Measurements from ENCODE around the gene AKR7A3.
"Not testable (repeated sequence)": the region's sequence is repeated elsewhere in the genome, so short reads cannot be mapped to it uniquely, and the experiment has no call there.

The AKR7A3 gene

DNA sequence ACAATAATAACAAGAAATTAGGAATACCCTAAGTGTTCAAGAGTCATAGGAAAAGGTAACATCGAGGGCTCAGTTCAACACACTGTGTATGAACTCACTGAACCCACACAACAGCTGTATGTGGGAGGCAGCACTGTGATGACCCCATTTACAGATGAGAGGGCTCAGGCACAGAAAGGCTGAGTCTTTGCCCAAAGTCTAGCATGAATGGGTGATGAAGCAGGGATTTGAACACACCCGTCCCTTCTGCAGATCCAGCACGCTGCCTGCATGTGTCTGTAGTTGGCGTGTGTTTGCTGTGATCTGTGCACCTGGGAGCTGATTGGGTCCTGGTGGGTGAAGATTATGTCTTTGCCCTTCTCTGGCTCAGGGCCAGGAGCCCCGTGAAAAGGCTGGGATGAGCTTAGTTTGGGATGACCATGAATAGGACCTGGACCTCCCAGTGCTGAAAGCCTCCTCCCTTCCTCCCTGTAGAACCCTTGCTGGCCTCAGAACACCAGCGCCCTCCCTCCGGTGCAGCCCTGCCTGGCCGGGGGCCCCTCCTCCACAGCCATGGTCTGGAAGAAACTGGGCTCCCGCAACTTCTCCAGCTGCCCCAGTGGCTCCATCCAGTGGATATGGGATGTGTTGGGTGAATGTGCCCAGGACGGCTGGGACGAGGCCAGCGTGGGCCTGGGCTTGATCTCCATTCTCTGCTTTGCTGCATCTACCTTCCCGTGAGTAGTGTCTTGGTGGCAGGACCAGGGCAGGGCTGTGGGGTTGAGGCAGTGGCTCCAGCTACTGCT is 28.7 kb upstream of the AKR7A3 start:
- DNase-seq = no peak

DNA sequence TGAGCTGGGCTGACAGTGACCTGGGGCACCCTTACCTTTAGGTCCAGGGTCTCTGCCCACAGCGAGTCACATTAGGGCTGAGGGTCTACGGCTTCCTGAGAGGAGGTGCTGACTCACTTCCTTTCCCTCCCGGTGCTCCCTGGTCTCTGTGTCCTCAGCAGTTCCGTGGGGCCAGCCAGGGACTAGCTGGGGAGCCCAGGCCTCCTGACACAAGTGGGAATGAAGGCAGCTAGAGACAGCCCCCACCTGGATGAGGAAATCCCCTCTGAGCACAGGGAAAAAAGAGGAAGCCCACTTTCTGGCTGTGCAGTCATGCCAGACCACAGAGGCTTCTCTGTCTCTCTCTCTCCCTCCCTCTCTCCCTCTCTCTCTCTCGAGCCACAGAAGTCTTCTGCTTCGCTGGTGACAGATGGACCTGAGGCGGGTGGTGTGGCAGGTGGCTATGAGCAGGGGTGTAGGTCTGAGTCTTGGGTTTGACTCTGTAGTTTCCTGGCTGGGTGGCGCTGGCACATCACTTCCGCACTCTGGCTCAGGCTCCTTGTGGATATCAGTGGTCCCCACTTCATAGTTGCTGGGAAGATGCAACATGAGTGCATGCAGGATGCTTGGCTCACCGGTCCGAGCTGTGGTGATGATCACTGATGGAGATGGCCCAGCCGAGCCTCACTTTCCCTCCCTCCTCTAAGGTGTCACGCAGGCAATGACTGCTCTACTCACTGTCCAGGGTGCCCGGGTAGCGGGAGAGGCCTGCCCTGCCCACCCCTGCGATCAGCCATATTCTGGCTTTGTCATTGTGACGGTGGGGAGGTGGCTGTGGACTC is 27.0 kb upstream of the AKR7A3 start:
- no peak for DNase-seq

DNA sequence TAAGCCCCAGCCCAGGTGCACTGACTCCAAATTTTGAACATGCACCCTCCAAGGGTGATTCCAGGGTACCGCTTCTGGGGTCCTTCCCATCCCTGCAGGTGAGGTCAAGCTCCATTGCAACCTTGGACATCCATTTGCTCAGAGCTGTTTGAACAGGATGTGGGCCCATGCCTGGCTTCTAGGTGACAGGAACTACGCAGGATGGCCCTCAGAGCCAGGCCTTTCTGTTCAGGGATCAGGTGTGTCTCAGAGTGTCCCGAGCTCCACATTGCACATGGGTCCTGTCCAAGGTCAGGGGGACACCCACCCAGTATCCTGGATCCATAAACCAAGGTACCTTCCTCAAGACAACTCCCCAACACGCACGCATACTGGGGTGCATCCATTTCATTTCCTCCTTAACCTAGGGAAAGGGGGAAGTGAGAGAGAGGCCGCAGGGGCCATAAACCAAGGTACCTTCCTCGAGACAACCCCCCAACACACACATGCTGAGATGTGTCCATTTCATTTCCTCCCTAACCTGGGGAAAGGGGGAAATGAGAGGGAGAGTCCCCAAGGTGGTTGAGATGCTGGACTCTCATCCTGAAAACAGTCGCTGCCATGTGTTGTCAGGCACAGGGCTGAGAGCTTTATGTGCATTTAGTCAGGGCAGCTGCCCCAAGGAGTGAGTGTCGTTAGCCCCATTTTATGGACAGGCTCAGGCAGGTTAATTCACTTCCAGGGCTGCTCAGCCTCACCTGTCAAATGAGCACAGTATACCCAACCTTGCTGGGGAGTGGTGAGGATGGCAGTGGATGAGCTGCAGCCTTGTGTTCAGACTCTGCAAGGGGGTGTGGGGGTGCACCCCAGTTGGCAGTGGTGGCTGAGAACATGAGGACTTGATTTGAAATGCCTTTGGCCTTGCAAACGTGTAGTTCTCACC is 25.7 kb upstream of the AKR7A3 start:
- no peak for DNase-seq

DNA sequence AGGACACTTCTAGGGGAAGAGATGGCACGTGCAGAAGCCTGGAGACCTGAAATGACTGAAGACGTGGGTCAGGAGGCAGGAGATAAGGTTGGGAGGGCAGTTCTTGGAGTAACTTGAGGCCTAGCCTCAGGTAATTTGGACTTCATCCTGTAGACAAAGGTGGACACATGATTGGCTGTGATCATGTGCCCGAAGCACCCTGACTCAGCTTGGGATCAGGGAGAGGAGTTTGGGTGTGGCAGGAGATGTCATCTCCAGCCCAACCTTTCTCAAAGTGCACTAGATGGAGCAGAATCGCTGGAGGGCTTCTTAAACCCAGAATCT is 25.0 kb upstream of the AKR7A3 start:
- no peak for DNase-seq

DNA sequence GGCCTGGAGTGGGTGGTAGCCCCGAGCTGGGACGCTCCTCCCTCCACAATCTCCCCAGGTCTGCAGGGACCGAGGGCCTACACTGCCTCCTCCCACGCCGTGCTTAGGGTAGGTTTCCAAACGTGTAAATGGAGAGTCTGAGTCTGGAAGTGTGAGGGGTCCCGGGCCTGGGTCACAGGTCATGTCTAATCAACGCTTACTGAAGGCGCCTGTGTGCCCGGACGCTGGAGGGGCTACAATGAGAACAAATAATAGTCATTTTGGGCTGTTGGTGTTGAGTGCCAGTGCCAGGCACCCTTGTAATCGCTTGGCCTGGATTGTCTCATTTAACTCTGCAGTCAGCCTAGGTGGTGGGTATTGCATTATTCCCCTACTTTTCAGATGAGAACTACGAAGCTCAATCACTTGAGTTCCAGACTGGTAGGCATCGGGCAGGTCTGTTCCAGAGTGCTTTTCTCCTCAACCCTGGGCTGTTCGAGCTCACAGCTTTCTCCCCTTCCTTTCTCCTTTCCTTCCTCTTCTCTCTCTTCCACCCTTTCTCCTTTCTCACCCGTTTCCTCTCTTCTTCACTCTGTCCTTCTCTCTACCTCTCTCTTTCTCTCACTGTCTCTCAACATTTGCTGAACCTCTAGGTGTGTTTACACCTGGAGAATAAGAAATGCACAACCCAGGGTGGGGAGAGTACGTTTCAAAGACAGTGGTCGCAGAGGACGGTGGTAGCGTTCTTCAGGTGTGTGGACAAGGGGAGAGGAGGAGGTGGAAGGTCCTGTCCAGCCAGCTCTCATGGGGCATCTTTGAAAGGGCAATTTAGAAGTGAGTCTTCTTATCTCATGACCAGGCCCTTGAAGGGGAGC is 24.4 kb upstream of the AKR7A3 start:
- no peak for DNase-seq

DNA sequence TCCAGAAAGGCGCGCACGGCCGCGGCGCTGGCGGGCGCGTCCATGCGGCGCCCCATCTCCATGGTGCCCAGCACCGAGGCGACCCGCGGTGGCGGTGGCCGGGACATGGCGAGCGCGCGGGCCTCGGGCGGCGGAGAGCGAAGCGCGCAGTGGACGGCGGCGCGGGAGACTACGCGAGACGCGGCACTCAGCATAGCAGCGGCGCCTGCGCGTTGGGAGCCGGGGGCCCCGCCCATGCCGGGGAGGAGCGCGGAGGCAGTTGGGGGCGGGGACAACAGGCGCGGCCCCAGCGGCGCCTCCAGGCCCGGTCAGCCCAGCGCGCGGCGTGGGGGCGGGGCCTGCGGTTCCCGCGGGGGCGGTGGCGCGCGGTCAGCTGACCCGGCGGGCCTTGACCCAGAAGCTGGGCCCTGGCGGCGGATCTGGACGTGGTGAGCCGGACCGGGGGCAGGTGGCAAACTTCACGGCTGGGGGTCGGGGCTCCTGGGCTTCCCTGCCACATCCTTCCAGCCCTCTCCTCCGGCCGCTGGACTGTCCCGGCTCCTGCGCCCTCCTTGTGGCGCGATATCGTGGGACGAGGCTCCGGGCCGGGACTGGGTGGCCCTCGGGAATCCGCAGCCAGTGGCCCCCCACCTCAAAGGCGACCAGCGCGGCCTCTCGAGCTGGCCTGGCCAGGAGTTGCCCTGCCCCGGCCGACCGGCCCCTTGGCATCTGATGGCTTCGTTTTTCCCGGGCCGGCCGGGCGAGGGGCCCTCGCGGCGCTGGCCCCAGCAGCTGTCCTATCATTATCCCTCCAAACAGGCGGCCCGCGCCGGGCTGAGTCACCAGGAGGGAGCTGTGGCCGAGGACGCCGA is 23.6 kb upstream of the AKR7A3 start, which contains the start of the genes AKR7A2 and SLC66A1:
Gene AKR7A2 (minus strand): TSS at position 214 of the 851 bp plus-strand sequence. CDS start 20 bp downstream, at position 194.
Gene SLC66A1 (plus strand): TSS at position 396 of the 851 bp plus-strand sequence. CDS start 5,352 bp downstream, outside the sequence.
- peak; percentile 90 for DNase-seq

DNA sequence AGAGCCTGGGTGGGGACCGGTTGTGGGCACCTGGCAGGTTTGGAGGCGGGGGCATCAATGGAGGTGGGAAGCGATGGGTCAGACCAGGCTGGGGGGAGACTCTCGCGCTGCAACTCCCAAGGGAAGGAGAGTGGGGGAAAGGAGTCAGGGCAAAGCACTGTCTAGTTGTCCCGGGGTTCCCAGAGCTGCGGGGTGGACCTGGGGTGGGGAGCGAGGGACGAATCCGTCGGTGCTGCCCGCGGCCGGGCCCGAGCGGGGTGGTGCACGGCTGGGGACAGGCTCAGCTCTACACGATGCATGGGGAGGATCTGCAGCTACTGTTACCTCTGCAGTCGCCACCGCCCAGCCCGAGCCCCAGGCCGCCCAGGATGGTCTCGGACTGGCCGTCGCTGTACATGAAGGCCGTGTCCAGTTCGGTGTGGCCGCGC is 22.9 kb upstream of the AKR7A3 start:
- no peak for DNase-seq

DNA sequence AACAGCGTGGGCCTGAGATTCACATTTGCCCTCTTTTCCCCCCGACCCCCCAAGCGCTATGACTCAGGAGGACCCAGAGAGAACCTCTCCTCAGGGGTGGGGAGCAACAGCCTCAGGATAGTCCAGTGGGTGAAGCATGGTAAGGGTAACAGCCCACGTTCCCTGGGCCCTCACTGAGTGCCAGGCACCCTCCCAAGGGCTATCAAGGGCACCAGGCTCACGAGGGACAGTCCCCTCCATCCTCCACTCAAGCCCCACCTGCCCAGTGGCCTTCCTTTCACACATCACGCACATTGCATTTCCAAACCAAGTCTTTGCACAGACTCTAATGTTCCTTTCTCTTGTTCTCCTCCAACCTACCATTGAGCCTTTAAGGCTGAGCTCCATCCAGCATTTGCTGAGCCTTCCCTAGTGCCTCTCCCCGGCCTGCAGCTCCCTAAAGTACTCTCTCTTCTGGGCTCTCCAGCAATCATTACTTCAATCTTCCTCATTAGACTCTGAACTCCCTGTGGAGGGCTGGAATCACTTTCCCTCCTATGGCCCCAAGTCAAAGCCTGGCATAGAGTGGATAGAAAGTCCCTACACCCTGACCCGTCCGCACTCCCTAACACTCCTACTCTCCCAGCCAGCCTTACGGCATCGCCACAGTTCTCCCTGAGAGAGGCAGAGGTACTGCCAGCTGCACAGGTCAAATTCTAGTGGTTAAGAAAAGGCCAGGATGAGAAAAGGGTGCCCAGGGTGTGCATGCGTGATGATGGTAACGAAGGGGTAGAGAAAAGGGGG is 22.3 kb upstream of the AKR7A3 start:
- no peak for DNase-seq

DNA sequence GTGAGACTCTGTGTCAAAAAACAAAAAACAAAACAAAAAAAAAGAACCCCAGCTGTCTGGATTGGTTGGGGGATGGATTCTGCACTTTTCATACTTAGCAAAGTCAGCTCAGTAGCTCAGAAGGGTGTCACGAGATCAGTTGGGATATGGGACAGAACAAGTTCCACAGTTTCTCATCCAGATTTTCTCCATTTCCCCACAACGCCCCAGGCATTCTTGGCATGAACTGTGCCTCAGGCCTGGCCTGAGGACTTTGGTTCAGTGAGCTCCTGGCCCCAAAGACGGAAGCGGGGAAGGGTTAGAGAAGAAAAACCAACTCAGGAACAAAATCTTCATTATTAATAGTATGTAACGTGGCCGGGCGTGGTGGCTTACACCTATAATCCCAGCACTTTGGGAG is 21.5 kb upstream of the AKR7A3 start:
- DNase-seq = no peak

DNA sequence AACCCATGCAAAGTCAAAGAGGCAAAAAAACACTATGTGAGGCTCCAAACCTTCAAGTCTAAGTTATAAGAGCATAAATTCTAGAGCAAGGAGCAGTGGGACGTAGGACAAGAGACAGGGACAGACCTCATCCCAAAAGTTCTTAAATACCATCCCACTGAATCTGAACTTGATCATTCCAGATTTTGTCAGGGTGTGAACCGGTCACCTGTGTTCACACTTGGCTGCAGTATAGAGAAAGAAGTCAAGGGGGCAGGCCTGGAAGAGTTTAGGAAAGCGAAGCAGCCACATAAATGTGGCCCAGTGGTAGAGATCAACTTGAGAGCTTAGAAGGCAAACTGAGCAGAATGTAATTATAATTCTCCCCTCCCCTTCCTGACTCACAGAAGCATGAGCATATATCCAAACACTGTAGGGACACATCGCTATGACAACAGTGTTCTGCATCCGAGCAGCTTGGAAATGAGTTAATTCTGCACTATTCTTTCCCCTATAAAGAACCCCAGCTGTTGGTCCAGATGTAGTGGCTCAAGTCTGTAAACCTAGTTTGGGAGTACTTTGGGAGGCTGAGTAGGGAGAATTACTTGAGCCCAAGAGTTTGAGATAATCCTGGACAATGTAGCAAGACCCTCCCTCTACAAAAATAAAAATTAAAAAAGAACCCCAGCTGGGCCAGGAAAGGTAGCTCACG is 20.7 kb upstream of the AKR7A3 start:
- no peak for DNase-seq

DNA sequence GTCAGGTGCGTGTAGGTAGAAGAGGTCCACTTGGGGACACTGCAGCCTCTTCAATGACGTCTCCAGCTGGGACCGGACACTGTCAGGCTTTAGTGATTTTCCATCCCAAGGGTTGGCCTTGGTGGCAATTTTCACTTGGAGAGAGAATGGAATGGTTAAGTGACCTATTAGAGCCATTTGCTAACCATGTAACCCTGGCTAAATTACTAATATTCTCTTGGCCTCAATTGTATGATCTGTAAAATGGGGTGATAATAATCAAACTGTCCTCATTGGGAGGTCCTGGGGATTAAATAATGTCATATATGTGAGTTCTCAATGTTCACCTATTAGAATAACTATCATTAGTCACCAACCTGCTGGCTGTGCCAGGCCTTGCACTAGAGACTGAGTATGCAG is 19.9 kb upstream of the AKR7A3 start:
- DNase-seq = no peak

DNA sequence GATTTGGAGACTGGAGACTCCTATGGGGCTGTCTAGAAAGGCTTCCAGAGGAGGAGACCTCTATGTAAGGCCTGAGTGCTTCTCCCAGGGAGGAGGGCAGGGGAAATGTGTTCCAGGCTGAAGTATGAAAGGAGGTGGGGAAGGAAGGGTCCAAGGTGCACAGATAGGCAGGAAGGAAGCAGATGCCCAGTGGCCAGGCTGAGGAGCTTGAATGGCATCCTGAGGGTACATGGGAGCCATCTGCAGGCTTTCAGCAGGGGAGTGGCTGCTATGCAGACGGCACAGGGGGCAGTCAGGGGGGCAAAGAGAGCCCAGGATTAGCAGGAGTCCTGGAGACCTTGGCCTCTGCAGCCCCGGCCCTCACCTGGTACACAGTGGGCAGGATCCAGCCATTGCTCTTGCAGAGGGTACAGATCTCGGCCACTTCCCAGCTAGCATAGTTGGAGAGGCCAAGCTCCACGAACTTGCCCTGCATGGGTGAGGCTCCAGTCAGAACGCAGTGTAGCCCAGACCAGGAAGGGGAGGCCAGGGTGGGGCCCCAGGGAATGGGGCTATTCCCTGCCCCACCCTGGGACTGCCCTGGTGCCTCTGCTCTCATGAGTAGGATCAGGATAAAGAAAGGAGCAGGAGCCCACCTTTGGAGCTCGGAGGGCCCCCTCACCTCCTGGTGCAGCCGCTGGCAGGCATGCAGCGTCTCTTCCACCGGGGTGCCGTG is 19.4 kb upstream of the AKR7A3 start:
- DNase-seq = no peak

DNA sequence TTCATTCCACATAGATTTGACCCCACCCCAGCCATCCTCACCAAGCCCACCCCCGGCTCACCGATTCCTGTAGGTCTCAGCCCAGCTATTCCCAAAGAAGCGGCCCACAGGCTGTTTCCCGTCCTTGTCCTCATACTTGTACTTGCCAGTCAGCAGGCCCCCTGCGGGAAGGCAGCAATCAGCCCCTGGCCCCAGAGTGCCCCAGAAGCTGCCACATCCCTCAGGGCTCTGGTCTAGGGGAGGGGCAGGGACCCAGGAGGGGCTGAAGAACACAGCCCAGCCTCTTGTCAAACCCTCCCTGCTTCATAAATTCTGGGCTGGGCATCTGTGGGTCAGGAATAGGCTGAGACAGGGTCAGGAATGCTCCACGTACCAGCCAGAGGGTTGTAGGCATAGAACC is 18.4 kb upstream of the AKR7A3 start:
- DNase-seq = no peak

DNA sequence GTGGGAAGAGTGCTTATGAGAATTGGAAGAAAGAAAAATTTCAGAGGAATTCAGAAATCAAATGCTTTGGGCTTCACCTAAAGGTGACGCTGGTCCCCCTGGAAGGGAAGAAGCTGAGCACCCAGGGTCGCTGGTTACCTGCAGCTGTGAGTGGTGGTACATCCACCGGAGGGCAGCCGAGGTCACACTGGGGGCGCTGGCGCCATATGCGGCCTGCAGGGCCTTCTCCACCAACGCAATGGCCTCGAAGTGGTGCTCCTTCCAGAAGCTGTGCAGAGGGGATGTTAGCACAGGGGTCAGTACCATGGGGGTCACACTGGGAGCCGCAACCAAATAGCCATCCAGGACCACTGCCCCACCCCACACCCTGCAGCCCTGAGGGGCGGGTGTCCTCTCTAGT is 17.3 kb upstream of the AKR7A3 start:
- DNase-seq = no peak

DNA sequence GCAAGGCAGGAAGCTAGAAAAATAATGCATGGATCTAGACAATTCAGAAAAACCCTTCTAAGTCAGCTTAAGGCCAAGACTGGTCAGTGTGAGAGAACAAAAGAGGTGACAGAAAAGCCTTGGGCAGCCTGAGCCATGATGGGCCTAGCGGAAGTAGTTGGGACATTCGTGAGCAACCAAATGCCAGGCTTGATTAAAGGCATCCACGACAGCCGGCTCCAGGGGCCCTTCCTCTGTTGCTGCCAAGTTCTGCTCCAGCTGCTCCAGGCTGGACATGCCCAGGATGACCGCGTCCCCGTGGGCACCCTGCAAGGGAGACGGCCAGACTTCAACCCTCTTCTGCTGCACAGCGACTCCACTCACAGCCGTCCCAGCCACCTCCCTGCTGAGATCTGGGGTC is 15.5 kb upstream of the AKR7A3 start:
- not testable (repeated sequence) for DNase-seq

DNA sequence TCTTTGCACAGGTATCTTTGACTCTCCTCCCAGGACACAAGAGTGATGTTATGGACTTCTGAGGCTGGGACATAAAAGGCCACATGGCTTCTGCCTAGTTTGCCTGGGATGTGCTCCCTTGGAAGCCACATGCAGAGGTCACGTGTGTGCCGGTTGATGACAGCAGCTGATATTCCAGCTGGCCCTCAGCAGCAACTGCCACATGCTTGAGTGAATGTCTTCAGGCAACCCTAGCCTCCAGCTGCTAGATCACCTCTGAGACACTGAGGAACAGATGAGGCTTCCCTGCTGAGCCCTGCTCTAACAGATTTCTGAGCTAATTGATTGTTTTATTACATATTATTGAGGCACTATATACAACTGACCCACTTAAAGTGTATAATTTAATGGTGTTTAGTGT is 11.6 kb upstream of the AKR7A3 start:
- no peak for DNase-seq

DNA sequence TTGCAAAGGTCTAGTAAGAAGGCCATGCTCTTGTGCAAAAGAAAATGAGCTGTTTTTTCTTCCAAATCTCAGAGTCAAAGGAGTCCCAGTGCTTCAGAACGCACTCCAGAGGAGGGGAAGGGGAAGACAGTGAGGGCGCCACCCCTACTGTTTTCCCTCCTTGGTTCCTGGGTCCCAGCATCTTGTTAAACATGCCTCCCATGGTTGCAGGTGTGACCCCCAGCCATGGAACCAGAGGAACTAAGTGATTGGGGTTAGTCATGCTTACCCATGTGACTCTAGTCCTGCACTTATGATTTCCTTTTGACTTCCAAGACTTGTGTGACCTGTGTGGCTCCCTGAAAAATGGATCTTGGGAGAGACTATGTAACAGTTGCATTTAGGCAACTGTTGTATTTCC is 6.1 kb upstream of the AKR7A3 start:
- DNase-seq = no peak

DNA sequence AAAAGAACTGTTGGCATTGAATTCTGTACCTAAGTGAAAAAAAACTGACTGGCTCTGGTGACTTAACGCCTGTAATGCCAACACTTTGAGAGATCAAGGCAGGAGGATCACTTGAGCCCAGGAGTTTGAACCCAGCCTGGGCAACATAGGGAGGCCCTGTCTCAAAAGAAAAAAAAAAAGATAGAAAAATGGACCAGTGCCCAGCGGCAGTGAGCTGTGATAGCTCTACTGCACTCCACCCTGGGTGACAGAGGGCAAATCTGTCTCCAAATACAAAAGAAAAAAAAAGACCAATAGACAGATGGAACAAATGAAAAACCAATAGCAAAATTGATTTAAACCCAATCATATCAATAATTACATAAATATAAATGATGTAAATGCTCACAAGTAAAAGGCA is 674 bp upstream of the AKR7A3 start:
- DNase-seq = no peak
